HG02763 (cell line): ENCODE measurements around the gene RAB9B.

ENCODE experiments used
- ATAC-seq: cut with Tn5 transposase; IDR thresholded peaks from one replicate; pipeline ENCODE4 v1.9.1; 2021; ENCODE audit warnings: mild to moderate bottlenecking, moderate library complexity; ENCODE audit not compliant: unreplicated experiment

The RAB9B gene

DNA sequence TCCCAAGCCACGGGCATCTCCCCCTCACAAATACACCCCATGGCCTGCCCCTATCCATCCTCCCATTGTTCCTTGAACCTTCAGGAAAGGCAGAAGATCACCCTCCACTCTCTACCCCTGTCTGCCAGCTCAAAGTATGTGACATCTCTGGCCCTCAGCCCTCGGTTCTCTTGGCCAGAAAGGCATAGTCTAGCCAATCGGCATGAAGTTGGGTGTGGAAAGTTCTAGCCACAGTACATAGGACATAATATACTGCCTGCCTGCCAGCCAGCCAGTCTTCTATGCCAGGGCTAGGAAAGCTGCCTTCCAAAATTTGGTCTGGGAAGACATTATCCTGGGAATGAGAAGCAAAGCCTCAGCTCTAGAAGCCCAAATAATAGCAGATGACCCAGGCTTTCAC, 58.6 kb downstream of the RAB9B start:
- no peak for ATAC-seq
